OCI-LY7 (cell line): ENCODE results near the gene SMYD1. TPM values are rescaled to one million over a fixed set of nuclear protein-coding genes. Genes with fewer than 3 reads are reported as not detected.

ENCODE experiments used
- BruUV-seq: library from RNA; stranded (reverse); fragments of 400-500 nt; replicated peaks from 2 replicates; lab custom pipeline; 2021; lab: Mats Ljungman, UMichigan
- CTCF ChIA-PET: fragments of 300-600 bp; sonication (Branson Sonifier 250); formaldehyde crosslinking; loops from one replicate; lab custom pipeline; 2022; ENCODE audit warnings: antibody characterized with exemption; ENCODE audit not compliant: unreplicated experiment; lab: Charles Lee
- POLR2A ChIA-PET: fragments of 300-600 bp; sonication (Branson Sonifier 250); formaldehyde crosslinking; loops from one replicate; lab custom pipeline; 2022; ENCODE audit warnings: antibody characterized with exemption; lab: Charles Lee
- DNase-seq: peaks from one replicate; pipeline ENCODE4 v3.0.0-alpha.2; 2015; ENCODE audit warnings: low spot score
- H2AFZ ChIP-seq: fragments of 200-600 bp; sonication (generic), shearing (Covaris generic); 2 replicates; pipeline ENCODE4 v1.6.1; 2014; ENCODE audit warnings: mild to moderate bottlenecking, antibody characterized with exemption, low read length, moderate library complexity
- H3K27ac ChIP-seq: fragments of 200-600 bp; sonication (generic); 2 replicates; pipeline ENCODE4 v1.5.1; 2014; ENCODE audit warnings: mixed run types, low read depth, mild to moderate bottlenecking, moderate library complexity, low read length, inconsistent platforms; ENCODE audit not compliant: poor library complexity, severe bottlenecking
- H3K36me3 ChIP-seq: fragments of 200-600 bp; sonication (generic); 2 replicates; pipeline ENCODE4 v1.6.1; 2014; ENCODE audit warnings: mild to moderate bottlenecking, antibody characterized with exemption, low read length, moderate library complexity, mixed read lengths; ENCODE audit not compliant: insufficient read depth
- H3K4me1 ChIP-seq: fragments of 200-600 bp; sonication (generic); 2 replicates; pipeline ENCODE4 v1.5.1; 2014; ENCODE audit warnings: mild to moderate bottlenecking, low read length; ENCODE audit not compliant: insufficient read depth, poor library complexity, severe bottlenecking
- H3K4me2 ChIP-seq: fragments of 200-600 bp; sonication (generic); 2 replicates; pipeline ENCODE4 v1.6.1; 2014; ENCODE audit warnings: mild to moderate bottlenecking, low read length
- H3K4me3 ChIP-seq: fragments of 200-600 bp; sonication (generic); 2 replicates; pipeline ENCODE4 v1.5.1; 2014; ENCODE audit warnings: mild to moderate bottlenecking, low read depth, low read length; ENCODE audit not compliant: poor library complexity, severe bottlenecking
- H3K79me2 ChIP-seq: fragments of 200-600 bp; sonication (generic); 2 replicates; pipeline ENCODE4 v1.6.1; 2016; ENCODE audit warnings: low read depth, mild to moderate bottlenecking, low read length, moderate library complexity, mixed read lengths; ENCODE audit not compliant: insufficient read depth
- H3K9me2 ChIP-seq: fragments of 200-600 bp; sonication (generic); 2 replicates; pipeline ENCODE4 v1.6.1; 2016; ENCODE audit warnings: mild to moderate bottlenecking, low read length, mixed read lengths; ENCODE audit not compliant: insufficient read depth
- H3K9me3 ChIP-seq: fragments of 200-600 bp; sonication (generic); 2 replicates; pipeline ENCODE4 v1.6.1; 2014; ENCODE audit warnings: mild to moderate bottlenecking, mixed run types, low read length, mixed read lengths
- H4K20me1 ChIP-seq: fragments of 200-600 bp; sonication (generic); 2 replicates; pipeline ENCODE4 v1.6.1; 2014; ENCODE audit warnings: mild to moderate bottlenecking, antibody characterized with exemption, low read length, moderate library complexity, mixed read lengths; ENCODE audit not compliant: insufficient read depth
- CTCF ChIP-seq: fragments of 200-600 bp; sonication (generic); conservative IDR thresholded peaks from 2 replicates; pipeline ENCODE4 v1.5.1; 2014; ENCODE audit warnings: mild to moderate bottlenecking, antibody characterized with exemption, low read length, moderate library complexity, mixed read lengths
- EZH2phosphoT487 ChIP-seq: fragments of 200-600 bp; sonication (generic); IDR thresholded peaks from 2 replicates; pipeline ENCODE4 v1.6.1; 2018; ENCODE audit warnings: low read depth, borderline replicate concordance, mild to moderate bottlenecking, mixed run types, antibody characterized with exemption, low read length, moderate library complexity, mixed read lengths
- intact Hi-C: fragments of 100-400 bp; cut with micrococcal nuclease; formaldehyde crosslinking; loops from one replicate; pipeline ENCODE4 v1.10.0; 2022; ENCODE audit not compliant: unreplicated experiment
- total RNA-seq, 2 experiments: library from RNA; depleted of rRNA in 1 of 2; stranded (reverse); fragments of >200 nt in 1 of 2; shearing (Covaris generic) in 1 of 2; gene quantifications; 2 replicates each; pipeline ENCODE4 v1.2.3, GENCODE V29; 2014 to 2022

The SMYD1 gene
- total RNA-seq, 2 experiments from 2014 or later: not detected

GRCh38 chr2:88115825-88116518, 48.3 kb downstream of the SMYD1 start:
- Histone ChIP-seq H4K20me1 (no peaks in the 10 kb centered on the region), H3K9me2 (no peaks in the 10 kb centered on the region), H3K4me3 (no peak overlapping the region), H3K4me1 (no peaks in the 10 kb centered on the region), H3K36me3 (no peaks in the 10 kb centered on the region), H3K27ac (no peak overlapping the region), H2AFZ (no peak overlapping the region), H3K9me3 (no peaks in the 10 kb centered on the region), H3K4me2 (no peak overlapping the region), H3K79me2 (no peaks in the 10 kb centered on the region)
- TF ChIP-seq CTCF (no peak), EZH2phosphoT487 (no peak)
- CTCF ChIA-PET: no interaction called here
- BruUV-seq: no TSS peak
- intact Hi-C loops: no loop called here
- POLR2A ChIA-PET: interaction anchor here (0.6 kb wide), 1 partner anchor 470 kb away, joined by 3 read pairs; no protein-coding TSS in a partner anchor
- DNase-seq: no peak

- Histone ChIP-seq H3K4me3 (no peak overlapping the region), H3K9me3 (no peaks in the 10 kb centered on the region), H3K27ac (no peak overlapping the region), H3K9me2 (no peaks in the 10 kb centered on the region), H3K4me2 (no peak overlapping the region), H3K4me1 (no peaks in the 10 kb centered on the region), H3K36me3 (no peaks in the 10 kb centered on the region), H3K79me2 (no peaks in the 10 kb centered on the region), H2AFZ (no peak overlapping the region), H4K20me1 (no peaks in the 10 kb centered on the region)
- TF ChIP-seq CTCF (no peak), EZH2phosphoT487 (no peak)
- CTCF ChIA-PET: no interaction called here
- BruUV-seq: no TSS peak
- no peak for DNase-seq
- intact Hi-C loops: no loop called here
- POLR2A ChIA-PET: interaction anchor here (0.5 kb wide), 1 partner anchor 311 kb away, joined by 3 read pairs; no protein-coding TSS in a partner anchor
These were observed 49.2 kb downstream of the SMYD1 start for GRCh38 chr2:88116669-88117432.
